ENCODE data around the gene MYL9. TPM values are rescaled to one million over a fixed set of nuclear protein-coding genes. Genes with fewer than 3 reads are reported as not detected.

The MYL9 gene
- total RNA-seq (2022; extraction: Qiagen RNA extraction), result 14.8 to 28.3 TPM (median 18.9 TPM) in 5 replicates

DNA sequence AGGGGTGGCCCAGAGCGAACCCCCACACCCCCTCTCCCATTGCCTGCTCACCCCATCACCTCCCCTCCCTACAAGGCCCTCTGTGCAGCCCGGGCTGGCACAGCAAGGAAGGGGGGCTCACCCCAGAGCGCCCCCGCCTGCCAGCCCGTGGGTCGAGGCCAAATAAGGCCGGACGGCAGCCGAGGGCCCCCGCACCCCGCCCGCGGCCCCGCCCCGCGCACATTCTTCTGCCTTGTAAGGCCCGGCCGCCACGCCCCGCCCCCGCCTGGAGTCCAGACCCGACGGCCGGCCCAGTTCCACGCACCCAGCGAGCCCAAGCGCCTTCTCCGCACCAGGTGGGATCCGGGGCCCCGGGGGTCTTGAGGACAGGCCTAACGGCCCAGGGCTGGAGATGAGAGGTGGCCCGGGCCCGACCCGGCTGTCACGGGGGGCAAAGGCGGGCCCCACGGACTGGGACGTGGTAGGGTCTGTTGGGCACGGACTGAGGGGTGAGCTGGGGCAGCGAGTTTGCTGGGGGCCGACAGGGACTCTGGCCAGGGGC, at the start of gene MYL9:
MYL9 (plus strand) TSS at position 293 of the 541 bp plus-strand sequence. CDS start 3,366 bp downstream, outside the sequence.

DNA sequence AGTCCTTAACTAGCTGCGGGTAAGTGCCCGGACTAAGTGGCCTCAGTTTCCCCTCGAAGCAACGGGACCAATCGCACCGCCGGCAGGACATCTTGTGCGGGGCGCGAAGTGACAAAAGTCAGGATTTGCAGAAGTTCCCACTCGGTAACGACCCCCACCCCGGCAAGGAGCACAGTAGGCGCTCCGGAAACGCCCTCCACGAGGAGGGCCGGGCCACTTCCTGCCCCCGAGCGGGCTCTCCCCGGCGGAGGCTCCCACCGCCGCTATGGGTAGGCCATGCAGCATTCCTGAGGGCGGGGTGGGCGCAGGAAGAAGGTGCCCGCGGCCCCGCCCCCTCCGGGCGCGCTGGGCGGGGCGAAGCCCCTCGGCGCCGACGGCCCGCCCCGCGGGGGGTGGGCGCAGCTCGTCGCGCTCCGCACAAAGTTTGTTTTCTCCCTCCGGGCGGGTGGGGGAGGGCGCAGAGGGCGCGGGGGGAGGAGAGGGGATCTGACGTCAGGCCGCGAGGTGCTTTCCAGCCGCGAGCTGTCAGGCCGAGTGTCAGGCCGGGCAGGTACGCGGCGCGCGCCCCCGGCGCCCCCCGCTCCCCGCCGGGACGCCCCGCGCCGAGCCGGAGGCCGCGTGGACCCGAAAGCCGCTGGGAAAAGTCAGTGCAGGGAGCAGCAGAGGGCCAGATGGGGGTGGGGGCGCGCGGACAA, 31.9 kb downstream of the MYL9 start, which contains the start of gene TGIF2:
TGIF2 (plus strand) TSS at position 495 of the 695 bp plus-strand sequence. CDS start 5,178 bp downstream, outside the sequence.

Other genes starting within 250 kb of the MYL9 start
- gene DLGAP4, start 235.2 kb upstream of the MYL9 start, total RNA-seq (2022; extraction: Qiagen RNA extraction), result 54.7 to 63.1 TPM (median 59.9 TPM) in 5 replicates
- gene TGIF2, start 32.1 kb downstream of the MYL9 start, total RNA-seq (2022; extraction: Qiagen RNA extraction), result 2.9 to 4.4 TPM (median 4.0 TPM) in 5 replicates
- 189 to 271 TPM (median 253 TPM) in 5 replicates for gene RAB5IF, start 64.3 kb downstream of the MYL9 start, total RNA-seq (2022; extraction: Qiagen RNA extraction)
- gene SLA2, start 104.7 kb downstream of the MYL9 start, total RNA-seq (2022; extraction: Qiagen RNA extraction), result 0.02 to 0.20 TPM (median 0.14 TPM) in 3 of 5 replicates, not detected in the others
- gene NDRG3, start 204.6 kb downstream of the MYL9 start, total RNA-seq (2022; extraction: Qiagen RNA extraction), result 19.8 to 23.6 TPM (median 21.1 TPM) in 5 replicates
- gene DSN1, start 232.2 kb downstream of the MYL9 start, total RNA-seq (2022; extraction: Qiagen RNA extraction), result 23.4 to 30.0 TPM (median 24.5 TPM) in 5 replicates

Measured in A549 treated with Hydrocortisone at 1 μM for 4 hours (cell line).